Dermis microvascular lymphatic vessel endothelial cell (primary cell): ENCODE results near the gene MYBBP1A. TPM values are rescaled to one million over a fixed set of nuclear protein-coding genes. Genes with fewer than 3 reads are reported as not detected.
A peak's percentile ranks its signal among the peaks of the same experiment; 100 is the strongest.

Source experiments
- DNase-seq, 2 donors: peaks; one replicate each; pipeline versions ENCODE4 v3.0.0 to v3.0.0-alpha.2; 2010; ENCODE audit warnings: low read depth in 2 of 2
- total RNA-seq: library from RNA; depleted of rRNA; stranded (reverse); fragments of >200 nt; gene quantifications from 2 replicates; pipeline ENCODE4 v1.2.1, GENCODE V29; 2014

Gene MYBBP1A
- total RNA-seq, 1 donor from 2014 or later: 29.7 TPM

DNA sequence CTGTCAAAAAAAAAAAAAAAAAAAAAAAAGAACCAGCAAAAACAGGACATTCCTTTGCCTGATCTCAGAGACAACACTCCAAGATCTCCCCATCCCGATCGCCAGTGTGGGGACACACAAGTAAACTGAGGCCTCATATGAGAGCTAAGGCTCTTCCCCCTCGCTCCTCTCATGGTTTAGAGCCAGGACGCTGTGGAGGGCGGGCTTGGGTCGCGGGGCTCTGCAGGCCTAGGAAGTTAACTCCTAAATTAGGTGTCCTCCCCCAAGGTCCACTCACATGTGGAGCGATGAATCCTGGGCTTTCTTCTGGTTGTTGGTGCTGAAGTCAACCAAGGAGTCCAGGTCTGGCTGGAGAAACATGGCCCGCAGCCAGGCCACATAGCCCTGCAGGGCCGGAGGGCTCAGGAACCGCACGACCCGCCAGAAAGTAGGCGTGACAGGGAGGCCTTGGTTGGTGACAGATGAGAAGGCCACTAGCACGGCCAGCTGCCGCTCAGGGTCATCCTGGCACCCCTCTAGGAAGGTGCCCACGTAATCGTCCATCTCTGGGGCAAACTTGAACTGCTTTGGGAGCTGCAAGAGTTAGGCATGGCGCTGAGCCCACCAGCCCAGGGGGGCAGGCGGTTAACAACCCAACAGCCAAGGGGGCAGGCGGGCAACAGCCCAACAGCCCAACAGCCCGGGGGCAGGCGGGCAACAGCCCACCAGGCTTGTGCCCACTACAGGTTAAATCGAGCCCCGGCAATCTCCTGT lies 5.2 kb downstream of the MYBBP1A start:
- no peak for DNase-seq

DNA sequence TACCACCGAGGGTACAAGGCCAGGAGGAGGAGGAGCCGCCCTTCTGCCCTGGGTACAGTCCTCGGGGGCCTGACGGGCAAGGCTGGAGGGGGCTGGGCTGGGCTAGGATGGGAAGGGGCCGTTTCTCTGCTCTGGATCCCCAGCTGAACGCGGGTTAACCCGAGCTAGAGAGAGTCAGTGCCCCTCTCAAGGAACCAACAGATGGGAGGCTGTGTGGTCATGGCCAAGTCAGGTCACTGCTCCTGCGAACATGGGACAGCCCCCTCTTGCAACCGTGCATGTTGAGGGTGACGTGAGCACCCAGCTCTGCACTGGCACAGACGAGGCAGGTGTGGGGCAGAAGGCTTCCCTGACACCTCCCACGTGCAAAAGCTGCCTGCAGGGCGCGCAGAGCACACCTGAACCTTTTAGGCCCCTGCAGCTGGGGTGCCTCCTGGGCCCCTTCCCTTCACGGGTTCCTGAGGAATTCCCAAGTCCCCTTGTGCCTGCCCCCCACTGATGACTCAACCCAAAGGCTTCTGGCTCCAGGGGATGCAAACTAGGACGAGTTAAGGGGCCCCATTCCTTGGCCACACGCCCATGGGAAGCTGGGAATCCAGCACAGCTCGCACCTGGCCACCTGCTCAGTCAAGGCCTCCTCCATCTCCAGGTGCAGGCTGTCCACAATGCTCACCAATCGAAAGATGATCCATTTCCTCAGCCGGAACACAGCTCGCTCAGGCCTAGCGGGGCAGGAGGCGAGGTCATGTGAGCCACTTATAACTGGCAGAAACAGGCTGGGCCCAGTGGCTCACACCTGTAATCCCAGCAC lies 6.3 kb downstream of the MYBBP1A start:
- no peak for DNase-seq

DNA sequence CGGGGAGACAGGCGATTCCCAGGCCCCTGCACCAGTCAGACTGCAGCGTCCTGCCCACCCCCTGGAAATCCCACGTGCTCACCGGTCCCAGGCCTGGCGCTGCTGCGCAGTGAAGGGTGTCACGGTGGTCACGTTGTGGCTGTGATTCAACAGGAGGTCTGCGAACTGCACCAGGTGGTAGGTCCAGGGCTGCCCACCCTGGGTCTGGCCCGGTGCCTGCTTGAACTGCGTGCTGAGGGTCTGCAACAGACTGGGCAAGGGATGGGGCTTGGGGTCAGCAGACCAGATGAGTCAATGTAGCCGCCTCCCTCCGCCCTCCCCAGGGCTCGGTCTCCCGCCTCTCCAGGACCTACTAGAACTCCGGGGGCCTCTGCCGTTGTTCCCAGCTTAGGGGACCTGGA lies 7.1 kb downstream of the MYBBP1A start:
- no peak for DNase-seq

DNA sequence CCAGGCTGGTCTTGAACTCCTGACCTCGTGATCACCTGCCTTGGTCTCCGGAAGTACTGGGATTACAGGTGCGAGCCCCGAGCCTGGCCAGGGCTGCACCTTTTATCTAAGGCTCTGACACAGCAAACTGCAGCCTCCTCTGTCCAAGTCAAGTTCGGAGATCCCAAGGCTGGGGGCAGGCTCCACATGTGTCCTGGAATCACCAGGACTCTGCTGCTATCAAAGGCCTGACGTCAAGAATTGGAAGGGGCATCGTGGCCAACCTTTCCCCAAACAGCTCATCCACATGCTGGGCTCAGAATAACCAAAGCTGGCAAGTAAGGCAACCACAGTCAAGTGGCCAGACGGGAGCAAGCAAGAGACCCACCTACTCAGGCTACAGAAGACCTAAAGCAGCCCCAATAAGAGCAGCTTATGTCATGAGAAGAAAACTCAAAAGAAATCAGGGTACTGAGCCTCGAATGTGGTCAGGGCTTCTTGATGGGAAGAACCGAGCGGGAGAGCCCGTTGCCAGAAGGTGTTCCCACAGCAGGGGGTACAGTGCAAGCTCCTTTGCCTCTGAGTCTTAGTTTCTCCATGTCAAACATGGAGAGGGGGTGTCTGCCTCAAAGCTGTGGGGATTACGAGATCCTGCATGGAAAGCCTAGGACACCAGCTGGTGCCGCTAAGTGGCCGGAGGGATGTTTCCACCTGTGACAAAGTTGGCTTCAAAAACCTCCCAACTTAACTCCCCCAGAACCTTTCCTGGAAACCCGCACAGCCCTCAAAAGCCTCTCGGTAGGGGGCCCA lies 7.9 kb downstream of the MYBBP1A start:
- no peak for DNase-seq

- no peak for DNase-seq
Observed at GRCh38 chr17:4545217-4545951, 9.8 kb downstream of the MYBBP1A start.

GRCh38 chr17:4544951-4545216 lies 10.3 kb downstream of the MYBBP1A start:
- DNase-seq: no peak

DNA sequence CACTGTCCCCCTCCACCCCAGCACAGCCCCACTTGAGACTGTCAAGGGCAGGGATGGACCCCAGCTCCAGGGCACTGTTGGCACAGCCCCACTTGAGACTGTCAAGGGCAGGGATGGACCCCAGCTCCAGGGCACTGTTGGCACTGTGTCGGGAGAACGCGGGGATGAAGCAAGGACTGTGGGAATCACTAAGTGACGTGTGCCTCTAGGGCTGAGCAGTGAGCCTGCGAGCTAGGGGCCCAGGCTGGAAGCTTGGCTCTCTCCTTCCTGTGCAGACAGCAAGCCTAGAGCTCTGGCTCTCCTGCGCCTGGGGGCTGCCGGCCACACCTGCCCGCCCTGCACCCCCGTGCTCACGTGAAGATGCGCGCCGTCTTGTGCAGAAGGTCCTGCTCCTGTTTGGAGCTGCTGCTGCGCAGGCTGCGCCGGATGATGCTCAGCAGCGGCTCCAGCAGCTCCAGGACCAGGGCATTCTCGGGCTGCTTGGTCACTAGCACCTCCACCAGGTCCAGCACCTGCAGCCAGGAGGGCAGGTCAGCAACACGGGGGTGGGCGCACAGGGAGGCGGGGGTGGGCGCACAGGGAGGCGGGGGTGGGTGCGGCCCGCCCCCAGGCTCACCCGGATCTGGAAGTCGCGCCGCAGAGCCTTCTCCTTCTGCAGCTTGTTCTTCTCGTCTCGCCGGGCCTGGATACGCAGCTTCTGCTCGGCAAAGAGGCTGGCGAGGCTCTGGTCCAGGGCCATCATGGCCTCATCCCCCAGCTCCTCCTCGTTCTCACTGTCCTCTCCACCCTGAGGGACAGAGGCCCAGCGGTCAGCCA lies 10.8 kb downstream of the MYBBP1A start:
- DNase-seq: no peak

DNA sequence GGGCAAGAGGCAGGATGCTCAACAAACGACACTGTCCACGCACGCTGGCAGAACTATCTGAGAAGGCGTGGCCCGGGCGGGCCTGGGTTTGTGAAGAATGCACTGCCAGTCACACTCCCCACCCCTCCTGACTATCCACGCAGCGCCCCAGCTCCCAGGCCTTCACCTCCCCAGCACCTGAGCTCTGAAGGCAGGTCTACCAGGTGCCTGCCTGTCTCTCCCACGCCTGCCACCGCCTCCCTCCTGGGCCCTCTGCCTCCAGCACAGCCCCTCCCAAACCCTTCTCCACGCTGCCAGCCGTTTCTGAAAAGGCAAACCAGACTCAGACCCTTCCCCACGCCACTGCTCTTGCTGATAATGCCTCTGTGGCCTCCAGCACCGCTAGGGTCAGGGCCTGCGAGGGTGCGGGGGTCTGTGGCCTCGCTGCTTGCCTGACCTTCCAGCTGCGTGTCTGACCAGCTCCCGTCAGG lies 11.6 kb downstream of the MYBBP1A start:
- no peak for DNase-seq

- no peak for DNase-seq
Observed at GRCh38 chr17:4542726-4543191, 12.4 kb downstream of the MYBBP1A start.

GRCh38 chr17:4542003-4542725 lies 13.0 kb downstream of the MYBBP1A start:
- no peak for DNase-seq

- DNase-seq: no peak
Observed at GRCh38 chr17:4541328-4542002, 13.7 kb downstream of the MYBBP1A start.

- DNase-seq: peak in 1 of 2 donors; percentile 58
Observed at GRCh38 chr17:4540687-4541327, 14.4 kb downstream of the MYBBP1A start.

- DNase-seq: peak in 1 of 2 donors; percentile 62
Observed at GRCh38 chr17:4540224-4540651, 14.9 kb downstream of the MYBBP1A start.

DNA sequence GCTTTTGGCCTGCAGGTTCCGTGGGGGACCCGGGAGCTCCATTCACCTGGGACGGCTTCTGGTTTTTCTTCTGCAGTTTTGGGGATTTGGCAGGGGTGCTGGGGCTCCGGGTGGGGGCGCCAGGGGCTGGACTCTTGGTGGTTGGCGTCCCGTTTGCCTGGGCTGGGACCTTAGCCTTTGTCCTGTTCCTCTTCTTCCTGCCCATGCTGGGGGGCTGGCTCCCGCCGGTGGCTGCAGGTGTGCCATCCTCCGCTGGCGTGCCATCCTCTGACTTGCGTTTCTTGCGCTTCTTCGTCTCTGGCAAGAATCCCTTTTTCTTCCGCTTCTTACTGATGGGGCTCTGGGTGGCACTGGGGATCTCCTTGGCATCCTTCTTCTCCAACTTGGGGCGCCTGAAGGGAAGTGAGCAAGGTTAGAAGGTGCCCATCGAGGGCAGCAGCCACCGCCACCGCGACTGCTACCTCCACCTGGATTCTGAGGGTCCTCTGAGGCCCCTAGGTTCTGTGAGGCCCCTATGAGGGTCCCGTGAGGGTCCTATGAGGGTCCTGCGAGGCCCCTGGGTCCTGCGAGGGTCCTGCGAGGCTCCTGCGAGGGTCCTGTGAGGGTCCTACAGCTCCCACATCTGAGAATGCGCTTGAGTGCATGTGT lies 15.5 kb downstream of the MYBBP1A start:
- DNase-seq: no peak

DNA sequence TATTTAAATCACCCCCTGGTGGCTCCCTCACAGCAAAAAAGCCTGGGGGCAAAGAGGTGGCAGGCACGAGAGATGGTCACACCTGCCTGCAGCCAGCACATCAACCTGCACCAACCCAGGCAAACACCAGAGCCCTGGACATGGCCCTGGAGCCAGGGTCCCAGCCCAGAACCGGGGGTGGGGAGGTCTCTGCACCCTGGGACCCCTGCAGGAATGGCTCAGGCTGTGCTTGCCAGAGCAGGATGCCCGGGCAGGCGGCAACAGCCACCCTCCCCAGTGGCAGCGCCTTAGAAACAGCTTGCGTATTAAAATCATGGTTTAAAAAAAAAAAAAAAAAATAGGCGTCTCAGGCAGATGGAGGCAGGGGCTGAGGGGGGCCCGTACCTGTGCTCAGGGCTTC lies 16.2 kb downstream of the MYBBP1A start:
- no peak for DNase-seq

DNA sequence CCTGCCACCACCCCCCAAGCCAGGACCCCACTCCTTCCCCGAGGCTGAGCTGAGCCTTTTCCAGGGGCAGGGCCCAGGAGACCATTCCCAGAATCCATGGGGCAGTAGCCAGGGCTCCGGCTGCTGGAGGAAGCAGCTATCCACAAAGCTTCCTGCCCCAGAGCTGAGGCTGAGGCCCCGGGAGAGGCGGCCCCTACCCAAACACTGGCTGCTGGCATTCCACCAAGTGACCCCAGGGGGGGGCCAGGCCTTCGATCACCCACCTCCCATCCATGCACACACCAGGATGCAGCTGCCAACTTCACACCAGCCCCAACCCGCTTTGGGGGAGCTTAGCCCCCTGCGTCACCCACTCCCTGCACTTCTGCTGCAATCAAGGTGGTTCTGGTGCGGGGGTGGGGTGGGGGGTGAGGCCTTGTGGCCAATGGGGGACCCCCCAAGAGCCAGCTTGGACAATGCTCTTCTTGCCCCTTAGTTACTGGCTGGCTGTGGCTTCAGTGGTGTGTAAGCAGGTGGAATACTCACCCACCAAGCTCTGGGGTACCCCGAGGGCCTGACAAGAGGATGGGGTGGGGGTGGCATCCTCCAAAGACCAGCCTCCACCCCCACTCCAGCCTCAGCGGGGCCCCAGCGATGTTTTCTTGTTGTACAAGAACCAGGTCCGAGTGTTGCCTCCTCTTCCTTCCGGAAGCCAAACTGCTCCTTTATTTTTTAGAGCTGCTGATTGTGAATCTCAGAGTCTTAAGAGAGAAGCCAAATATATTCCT lies 16.8 kb downstream of the MYBBP1A start:
- no peak for DNase-seq

- DNase-seq: no peak
Observed at GRCh38 chr17:4537451-4538235, 17.5 kb downstream of the MYBBP1A start.
